CD14-positive monocyte (primary cell): ENCODE measurements around the gene PASD1. TPM values are rescaled to one million over a fixed set of nuclear protein-coding genes. Genes with fewer than 3 reads are reported as not detected.

ENCODE experiments used
- DNase-seq, 3 donors: peaks; one replicate each; pipeline ENCODE4 v3.0.0-alpha.2; 2011 to 2022
- H2AFZ ChIP-seq: 2 replicates; pipeline ENCODE4 v1.6.0; 2012; ENCODE audit warnings: mild to moderate bottlenecking, low read depth, low read length, inconsistent platforms; ENCODE audit not compliant: insufficient read depth, poor library complexity, severe bottlenecking
- H3K27ac ChIP-seq, 2 donors: 1 replicate in 1 of 2; 2 replicates in 1 of 2; pipeline ENCODE4 v1.5.1; 2012 to 2013; ENCODE audit warnings: low read length in 2 of 2, control low read depth in 1 of 2, inconsistent platforms in 1 of 2, low read depth in 1 of 2, mild to moderate bottlenecking in 1 of 2
- H3K27me3 ChIP-seq, 2 donors: one replicate each; pipeline versions ENCODE4 v1.6.0 to v1.6.1; 2011 to 2013; ENCODE audit warnings: low read length in 2 of 2; ENCODE audit not compliant: control insufficient read depth in 2 of 2, insufficient read depth in 2 of 2
- H3K36me3 ChIP-seq, 2 donors: replicated peaks in 1 of 2; 1 replicate in 1 of 2; 2 replicates in 1 of 2; pipeline versions ENCODE4 v1.5.1 to v1.6.1; 2012 to 2013; ENCODE audit warnings: low read length in 2 of 2, control low read depth in 1 of 2, inconsistent platforms in 1 of 2, mild to moderate bottlenecking in 1 of 2; ENCODE audit not compliant: insufficient read depth in 2 of 2, control insufficient read depth in 1 of 2
- H3K4me1 ChIP-seq, 2 donors: 1 replicate in 1 of 2; 2 replicates in 1 of 2; pipeline versions ENCODE4 v1.5.1 to v1.6.1; 2012 to 2013; ENCODE audit warnings: low read length in 2 of 2, control low read depth in 1 of 2, inconsistent platforms in 1 of 2, mild to moderate bottlenecking in 1 of 2, moderate library complexity in 1 of 2; ENCODE audit not compliant: insufficient read depth in 2 of 2, control insufficient read depth in 1 of 2
- H3K4me2 ChIP-seq: replicated peaks from 2 replicates; pipeline ENCODE3; 2012; ENCODE audit warnings: low read length, moderate library complexity, mild to moderate bottlenecking; ENCODE audit not compliant: poor library complexity, severe bottlenecking; ENCODE audit errors: extremely low read depth
- H3K4me3 ChIP-seq, 3 experiments: fragments of 200-600 bp in 1 of 3; sonication (generic) in 1 of 3; replicated peaks in 1 of 3; 1 replicate in 2 of 3; 2 replicates in 1 of 3; pipeline ENCODE4 v1.5.1; 2011 to 2013; ENCODE audit warnings: low read length in 3 of 3, mild to moderate bottlenecking in 3 of 3, control low read depth in 2 of 3, low read depth in 2 of 3, inconsistent platforms in 1 of 3, moderate library complexity in 1 of 3
- H3K79me2 ChIP-seq: 2 replicates; pipeline ENCODE4 v1.6.0; 2012; ENCODE audit warnings: mild to moderate bottlenecking, control low read depth, inconsistent platforms, low read length, moderate library complexity; ENCODE audit not compliant: insufficient read depth
- H3K9ac ChIP-seq: 2 replicates; pipeline ENCODE4 v1.6.0; 2017; ENCODE audit warnings: low read length, mild to moderate bottlenecking; ENCODE audit not compliant: insufficient read depth, poor library complexity, severe bottlenecking
- H3K9me3 ChIP-seq, 2 donors: replicated peaks in 1 of 2; 1 replicate in 1 of 2; 2 replicates in 1 of 2; pipeline versions ENCODE4 v1.5.1 to v1.6.1; 2012 to 2013; ENCODE audit warnings: low read length in 2 of 2, control low read depth in 1 of 2; ENCODE audit not compliant: control insufficient read depth in 1 of 2, insufficient read depth in 1 of 2
- H4K20me1 ChIP-seq: 2 replicates; pipeline ENCODE4 v1.6.0; 2012; ENCODE audit warnings: mild to moderate bottlenecking, low read length, control low read depth, moderate library complexity; ENCODE audit not compliant: insufficient read depth
- H3K27ac Mint-ChIP-seq, 7 donors: one replicate each; pipeline ENCODE4 v1.8.0; 2020; ENCODE audit warnings: mild to moderate bottlenecking in 7 of 7, mixed read lengths in 7 of 7, moderate library complexity in 6 of 7, inconsistent platforms in 2 of 7
- H3K27me3 Mint-ChIP-seq, 3 donors: one replicate each; pipeline ENCODE4 v1.8.0; 2021 to 2022; ENCODE audit warnings: low read depth in 3 of 3, mild to moderate bottlenecking in 3 of 3, mixed read lengths in 3 of 3, moderate library complexity in 3 of 3, inconsistent platforms in 1 of 3
- H3K36me3 Mint-ChIP-seq, 2 donors: one replicate each; pipeline ENCODE4 v1.8.0; 2020; ENCODE audit warnings: mixed read lengths in 2 of 2, inconsistent platforms in 1 of 2, mild to moderate bottlenecking in 1 of 2
- H3K4me1 Mint-ChIP-seq: one replicate; pipeline ENCODE4 v1.8.0; 2020; ENCODE audit warnings: mild to moderate bottlenecking, mixed read lengths
- H3K4me3 Mint-ChIP-seq, 2 donors: one replicate each; pipeline ENCODE4 v1.8.0; 2020; ENCODE audit warnings: mild to moderate bottlenecking in 2 of 2, mixed read lengths in 2 of 2, moderate library complexity in 1 of 2
- H3K9me3 Mint-ChIP-seq, 7 donors: one replicate each; pipeline ENCODE4 v1.8.0; 2020 to 2022; ENCODE audit warnings: mixed read lengths in 7 of 7, mild to moderate bottlenecking in 6 of 7, moderate library complexity in 6 of 7, inconsistent platforms in 2 of 7
- WGBS: methylation state at CpG from one replicate; pipeline ENCODE4 v1.1.5; 2013; ENCODE audit warnings: missing lambda C conversion rate; ENCODE audit not compliant: insufficient coverage; 5-methylcytosine and 5-hydroxymethylcytosine counted together
- intact Hi-C, 2 donors: fragments of 100-400 bp; cut with micrococcal nuclease; formaldehyde crosslinking; loops; one replicate each; pipeline versions ENCODE4 v1.15.0 to v1.15.1; 2023
- polyA plus RNA-seq, 3 donors: library from polyadenylated mRNA; depleted of rRNA in 1 of 3; unstranded in 2 of 3; stranded (reverse) in 1 of 3; fragments of 300-500 nt in 2 of 3; fragments of >200 nt in 1 of 3; fragmentation: Illumina TruSeq in 2 of 3; gene quantifications; 1 replicate in 2 of 3; 2 replicates in 1 of 3; pipeline ENCODE4 v1.2.3, GENCODE V29; 2012 to 2021
- TF ChIP-seq, protein P1 (sequence below): fragments of 200-600 bp; IDR thresholded peaks from one replicate; pipeline ENCODE4 v1.8.0; 2022; ENCODE audit warnings: antibody characterized with exemption, mild to moderate bottlenecking

Gene PASD1
- polyA plus RNA-seq, 3 donors = not detected

DNA sequence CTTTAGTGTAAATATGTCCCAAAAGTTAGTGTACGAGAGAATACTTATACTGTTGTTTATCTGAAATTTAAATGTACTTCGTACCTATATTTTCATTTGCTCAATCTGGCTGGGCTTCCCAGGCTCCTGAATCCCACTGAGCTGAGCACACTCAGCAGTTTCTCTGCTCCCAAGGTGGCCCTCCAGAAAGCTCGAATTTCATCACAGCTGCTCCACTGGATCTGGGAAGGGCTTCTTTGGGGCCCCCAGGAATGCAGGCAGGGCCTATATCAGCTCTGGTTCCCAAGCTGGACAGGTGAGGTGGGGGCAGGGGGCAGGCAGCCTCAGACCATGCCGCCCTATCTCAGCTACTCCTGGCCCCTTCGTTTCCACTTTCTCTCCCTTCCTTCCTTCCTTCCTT lies 150.9 kb downstream of the PASD1 start:
- Histone ChIP-seq H3K36me3 (no peaks in the 10 kb centered on the region), H3K4me1 (no peaks in the 10 kb centered on the region), H4K20me1 (no peaks in the 10 kb centered on the region), H3K27me3 (no peaks in the 10 kb centered on the region), H3K79me2 (no peaks in the 10 kb centered on the region), H3K27ac (no peak overlapping the region), H3K4me3 (no peak overlapping the region), H3K9ac (no peak overlapping the region), H3K9me3 (no peaks in the 10 kb centered on the region), H2AFZ (no peak overlapping the region), H3K4me2 (no peak overlapping the region)
- Mint-ChIP-seq H3K27me3 (peaks cover 2 to 8% (median 7%) of the 10 kb centered on the region in 3 donors), H3K4me1 (no peaks in the 10 kb centered on the region), H3K4me3 (no peak overlapping the region), H3K9me3 (no peaks in the 10 kb centered on the region), H3K36me3 (no peaks in the 10 kb centered on the region), H3K27ac (no peak overlapping the region)
- TF ChIP-seq, protein P1, sequence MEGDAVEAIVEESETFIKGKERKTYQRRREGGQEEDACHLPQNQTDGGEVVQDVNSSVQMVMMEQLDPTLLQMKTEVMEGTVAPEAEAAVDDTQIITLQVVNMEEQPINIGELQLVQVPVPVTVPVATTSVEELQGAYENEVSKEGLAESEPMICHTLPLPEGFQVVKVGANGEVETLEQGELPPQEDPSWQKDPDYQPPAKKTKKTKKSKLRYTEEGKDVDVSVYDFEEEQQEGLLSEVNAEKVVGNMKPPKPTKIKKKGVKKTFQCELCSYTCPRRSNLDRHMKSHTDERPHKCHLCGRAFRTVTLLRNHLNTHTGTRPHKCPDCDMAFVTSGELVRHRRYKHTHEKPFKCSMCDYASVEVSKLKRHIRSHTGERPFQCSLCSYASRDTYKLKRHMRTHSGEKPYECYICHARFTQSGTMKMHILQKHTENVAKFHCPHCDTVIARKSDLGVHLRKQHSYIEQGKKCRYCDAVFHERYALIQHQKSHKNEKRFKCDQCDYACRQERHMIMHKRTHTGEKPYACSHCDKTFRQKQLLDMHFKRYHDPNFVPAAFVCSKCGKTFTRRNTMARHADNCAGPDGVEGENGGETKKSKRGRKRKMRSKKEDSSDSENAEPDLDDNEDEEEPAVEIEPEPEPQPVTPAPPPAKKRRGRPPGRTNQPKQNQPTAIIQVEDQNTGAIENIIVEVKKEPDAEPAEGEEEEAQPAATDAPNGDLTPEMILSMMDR = no peak
- DNase-seq = no peak
- intact Hi-C loops = no loop called here
- 67% methylated on average over 1 of the region's 5 CpGs for WGBS

DNA sequence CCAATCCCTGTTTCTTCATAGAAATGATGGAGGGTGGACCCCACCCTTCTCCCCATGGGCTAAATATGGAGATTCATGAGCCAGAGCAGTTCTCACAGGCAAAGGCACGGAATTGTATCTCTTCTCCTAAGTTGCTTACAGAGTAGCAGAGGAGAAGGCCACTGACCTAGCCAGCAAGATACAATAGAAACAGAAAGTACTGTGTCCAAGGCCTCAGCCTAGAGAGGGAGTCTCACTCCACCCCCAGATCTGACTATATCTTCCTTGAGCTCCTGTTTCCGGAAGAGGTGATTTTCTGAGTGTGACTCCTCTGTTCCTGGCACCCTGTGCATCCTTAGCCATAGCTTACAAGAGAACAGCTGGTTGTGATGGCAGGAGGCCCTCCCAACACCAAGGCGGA lies 152.3 kb downstream of the PASD1 start, which contains the start of gene FATE1:
TSS of gene FATE1 (plus strand) at position 284 of the 400 bp plus-strand sequence. CDS start at position 369, 85 bp downstream.
- no peaks in the 10 kb centered on the region for H3K9me3 ChIP-seq
- H3K9ac ChIP-seq = no peak within 1 kb of the TSS
- Mint-ChIP-seq H3K27ac (no peak within 1 kb of the TSS), H3K4me3 (no peak within 1 kb of the TSS), H3K4me1 (no peaks in the 10 kb centered on the region), H3K9me3 (no peaks in the 10 kb centered on the region), H3K36me3 (no peaks in the 10 kb centered on the region), H3K27me3 (peaks cover 1 to 8% (median 8%) of the 10 kb centered on the region in 3 donors)
- intact Hi-C loops = no loop called here
- H3K79me2 ChIP-seq = no peaks in the 10 kb centered on the region
- no peak for DNase-seq
- H3K4me1 ChIP-seq = no peaks in the 10 kb centered on the region
- H3K36me3 ChIP-seq = no peaks in the 10 kb centered on the region
- H4K20me1 ChIP-seq = no peaks in the 10 kb centered on the region
- WGBS = no CpG with 5 or more reads among the region's 3 CpGs
- TF ChIP-seq, protein P1 = no peak
- no peak within 1 kb of the TSS for H3K27ac ChIP-seq
- H3K4me3 ChIP-seq = no peak within 1 kb of the TSS
- no peak within 1 kb of the TSS for H2AFZ ChIP-seq
- no peaks in the 10 kb centered on the region for H3K27me3 ChIP-seq
- no peak within 1 kb of the TSS for H3K4me2 ChIP-seq
